GM12875 (cell line): ENCODE results near the gene TWF2.

Experiments used
- H3K4me3 ChIP-seq: one replicate; pipeline ENCODE4 v1.5.1; 2011; ENCODE audit warnings: low read depth, low read length, control low read depth
- CTCF ChIP-seq: IDR thresholded peaks from 2 replicates; pipeline ENCODE4 v1.5.1; 2011; ENCODE audit warnings: low read depth, mild to moderate bottlenecking, control low read depth, inconsistent platforms, low read length, moderate library complexity, borderline replicate concordance; ENCODE audit not compliant: insufficient read depth

The TWF2 gene

GRCh38 chr3:52210037-52210436 is 28.9 kb downstream of the TWF2 start:
- no peak overlapping the region for H3K4me3 ChIP-seq
- TF ChIP-seq CTCF, result no peak

DNA sequence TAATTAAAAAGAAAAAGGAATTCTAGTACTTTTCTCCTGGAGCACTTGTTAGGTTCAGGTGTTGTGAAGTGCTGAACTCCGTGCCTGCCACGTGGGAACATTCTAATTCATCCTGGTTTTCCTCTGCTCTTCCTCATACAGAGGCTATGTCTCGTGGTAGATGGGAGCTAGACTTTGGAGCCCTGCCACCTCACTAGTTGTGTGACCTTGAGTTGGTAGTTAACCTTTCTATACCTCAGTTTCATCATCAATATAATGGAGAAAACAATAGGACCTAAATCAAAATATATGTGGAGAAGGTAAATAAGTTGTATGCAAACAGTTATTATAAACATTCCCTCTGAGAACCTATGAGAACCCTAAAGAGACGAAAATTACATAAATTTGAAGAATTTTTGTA is 30.4 kb downstream of the TWF2 start:
- H3K4me3 ChIP-seq, result no peak overlapping the region
- no peak for TF ChIP-seq CTCF

GRCh38 chr3:52205727-52206372 is 33.1 kb downstream of the TWF2 start:
- no peak overlapping the region for H3K4me3 ChIP-seq
- TF ChIP-seq CTCF, result no peak

- no peak for TF ChIP-seq CTCF
Measured at GRCh38 chr3:52204337-52205073, 34.5 kb downstream of the TWF2 start.

DNA sequence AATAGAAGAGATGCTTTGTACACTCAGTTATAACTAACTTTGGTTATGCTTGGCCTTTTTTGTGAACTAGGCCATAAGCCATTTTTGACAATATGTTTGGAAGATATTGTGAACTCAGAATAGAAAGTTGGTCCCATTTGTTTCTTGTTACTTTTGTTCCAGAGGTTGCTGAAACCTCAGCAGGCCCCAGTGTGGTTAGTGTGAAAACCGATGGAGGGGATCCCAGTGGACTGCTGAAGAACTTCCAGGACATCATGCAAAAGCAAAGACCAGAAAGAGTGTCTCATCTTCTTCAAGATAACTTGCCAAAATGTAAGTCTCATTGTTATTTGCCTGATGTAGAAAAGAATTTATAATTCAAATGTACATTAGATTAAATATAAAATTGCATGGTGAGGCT is 35.3 kb downstream of the TWF2 start:
- no peak overlapping the region for H3K4me3 ChIP-seq
- no peak for TF ChIP-seq CTCF

More at GRCh38 chr3:52204337-52205073, 34.5 kb downstream of the TWF2 start:
- no peak overlapping the region for H3K4me3 ChIP-seq

DNA sequence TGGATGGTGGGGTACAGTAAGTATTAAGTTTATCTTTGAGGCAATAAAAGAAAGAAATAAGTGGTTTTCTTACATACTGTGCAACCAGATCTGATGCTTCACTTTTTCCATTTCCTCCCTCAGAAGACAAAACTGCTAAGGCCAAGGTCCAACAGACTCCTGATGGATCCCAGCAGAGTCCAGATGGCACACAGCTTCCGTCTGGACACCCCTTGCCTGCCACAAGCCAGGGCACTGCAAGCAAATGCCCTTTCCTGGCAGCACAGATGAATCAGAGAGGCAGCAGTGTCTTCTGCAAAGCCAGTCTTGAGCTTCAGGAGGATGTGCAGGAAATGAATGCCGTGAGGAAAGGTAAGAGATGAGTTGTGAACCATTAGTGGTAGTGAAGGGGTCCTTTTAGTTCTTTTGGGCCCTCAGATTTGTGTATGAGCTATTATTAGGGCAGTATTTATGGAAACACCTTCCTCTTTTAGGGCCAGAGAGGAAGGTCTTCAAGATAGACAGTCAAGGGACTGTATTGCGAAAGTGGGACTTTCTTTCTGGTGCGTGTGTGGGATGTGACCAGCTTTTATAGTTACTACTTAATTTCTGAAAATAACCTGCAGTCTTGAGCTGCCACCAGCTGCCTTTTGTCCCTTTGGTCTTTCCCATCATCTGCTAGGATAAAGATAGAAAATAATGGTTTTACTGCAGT is 36.4 kb downstream of the TWF2 start:
- TF ChIP-seq CTCF, result no peak
- H3K4me3 ChIP-seq, result no peak overlapping the region
